Activated T-helper 17 cell treated with anti-CD3 and anti-CD28 coated beads, Interleukin-2, amount 50 U/mL, for 72 hours (primary cell): ENCODE measurements around the gene CTDNEP1. TPM values are rescaled to one million over a fixed set of nuclear protein-coding genes. Genes with fewer than 3 reads are reported as not detected.

Experiments used
- total RNA-seq, 2 donors: library from RNA; stranded (reverse); gene quantifications; one replicate each; pipeline ENCODE4 v1.2.3, GENCODE V29; 2022

CTDNEP1 gene
- total RNA-seq, 2 donors from 2014 or later, result 152 to 209 TPM

Other genes with a start within 250 kb of the CTDNEP1 start
- gene RNASEK, start 239.1 kb downstream of the CTDNEP1 start, total RNA-seq, result 100 to 1,000 TPM; 162 to 180 TPM
- 1 to 10 TPM in 1 of 2 donors, under 1 TPM in 1; 0.50 to 2.3 TPM for gene BCL6B, start 228.7 kb downstream of the CTDNEP1 start, total RNA-seq
- gene SLC16A13, start 215.7 kb downstream of the CTDNEP1 start, total RNA-seq, result 10 to 100 TPM; 10.7 to 11.8 TPM
- gene SLC16A11, start 207.6 kb downstream of the CTDNEP1 start, total RNA-seq, result 1 to 10 TPM in 1 of 2 donors, under 1 TPM in 1; 0.63 to 3.5 TPM
- not detected for gene CLEC10A, start 171.5 kb downstream of the CTDNEP1 start, total RNA-seq
- not detected for gene ASGR2, start 136.9 kb downstream of the CTDNEP1 start, total RNA-seq
- gene ASGR1, start 72.4 kb downstream of the CTDNEP1 start, total RNA-seq, result 1 to 10 TPM in 1 of 2 donors, under 1 TPM in 1; 0.67 to 4.5 TPM
- gene DLG4, start 31.9 kb downstream of the CTDNEP1 start, total RNA-seq, result 10 to 100 TPM in 1 of 2 donors, 1 to 10 TPM in 1; 5.9 to 19.4 TPM
- 100 to 1,000 TPM; 495 to 517 TPM for gene ACADVL, start 31.8 kb downstream of the CTDNEP1 start, total RNA-seq
- gene DVL2, start 17.2 kb downstream of the CTDNEP1 start, total RNA-seq, result 10 to 100 TPM; 49.1 to 77.5 TPM
- 10 to 100 TPM; 43.5 to 52.3 TPM for gene PHF23, start 12.3 kb downstream of the CTDNEP1 start, total RNA-seq
- gene GABARAP, start 9.3 kb downstream of the CTDNEP1 start, total RNA-seq, result 100 to 1,000 TPM; 190 to 239 TPM
- 10 to 100 TPM; 43.7 to 72.0 TPM for gene ELP5, start 481 bp upstream of the CTDNEP1 start, total RNA-seq
- 1 to 10 TPM in 1 of 2 donors, under 1 TPM in 1; 0.52 to 1.0 TPM for gene CLDN7, start 10.7 kb upstream of the CTDNEP1 start, total RNA-seq
- gene SLC2A4, start 30.0 kb upstream of the CTDNEP1 start, total RNA-seq, result not detected
- gene YBX2, start 42.9 kb upstream of the CTDNEP1 start, total RNA-seq, result under 1 TPM; 0.15 to 0.26 TPM
- 100 to 1,000 TPM; 429 to 978 TPM for gene EIF5A, start 55.9 kb upstream of the CTDNEP1 start, total RNA-seq
- 10 to 100 TPM; 38.3 to 65.6 TPM for gene GPS2, start 63.6 kb upstream of the CTDNEP1 start, total RNA-seq
- 10 to 100 TPM; 22.9 to 33.0 TPM for gene NEURL4, start 77.6 kb upstream of the CTDNEP1 start, total RNA-seq
- 100 to 1,000 TPM; 527 to 774 TPM for gene ACAP1, start 84.8 kb upstream of the CTDNEP1 start, total RNA-seq
- 10 to 100 TPM; 14.0 to 96.8 TPM for gene KCTD11, start 100.4 kb upstream of the CTDNEP1 start, total RNA-seq
- gene TMEM95, start 103.4 kb upstream of the CTDNEP1 start, total RNA-seq, result 1 to 10 TPM in 1 of 2 donors, under 1 TPM in 1; 0.22 to 1.1 TPM
- gene TNK1, start 129.4 kb upstream of the CTDNEP1 start, total RNA-seq, result 1 to 10 TPM; 2.9 to 4.8 TPM
- gene PLSCR3, start 142.8 kb upstream of the CTDNEP1 start, total RNA-seq, result 10 to 100 TPM; 62.8 to 94.4 TPM
- gene TMEM256, start 152.4 kb upstream of the CTDNEP1 start, total RNA-seq, result 10 to 100 TPM; 64.1 to 69.7 TPM
- gene NLGN2, start 156.1 kb upstream of the CTDNEP1 start, total RNA-seq, result 10 to 100 TPM in 1 of 2 donors, 1 to 10 TPM in 1; 4.5 to 21.7 TPM
- not detected for gene SPEM1, start 168.6 kb upstream of the CTDNEP1 start, total RNA-seq
- gene SPEM2, start 173.9 kb upstream of the CTDNEP1 start, total RNA-seq, result not detected
- gene SPEM3, start 177.1 kb upstream of the CTDNEP1 start, total RNA-seq, result not detected
- gene TMEM102, start 183.7 kb upstream of the CTDNEP1 start, total RNA-seq, result 10 to 100 TPM; 17.7 to 18.0 TPM
- gene FGF11, start 187.8 kb upstream of the CTDNEP1 start, total RNA-seq, result 10 to 100 TPM in 1 of 2 donors, 1 to 10 TPM in 1; 4.4 to 16.9 TPM
- gene CHRNB1, start 193.3 kb upstream of the CTDNEP1 start, total RNA-seq, result 10 to 100 TPM; 10.9 to 13.0 TPM
- gene ZBTB4, start 227.9 kb upstream of the CTDNEP1 start, total RNA-seq, result 10 to 100 TPM; 18.9 to 27.5 TPM
- gene SLC35G6, start 229.7 kb upstream of the CTDNEP1 start, total RNA-seq, result not detected
- gene POLR2A, start 232.6 kb upstream of the CTDNEP1 start, total RNA-seq, result 100 to 1,000 TPM; 256 to 308 TPM